Tibial nerve (tissue), 4 donors: ENCODE data around the gene ROR1. TPM values are rescaled to one million over a fixed set of nuclear protein-coding genes. Genes with fewer than 3 reads are reported as not detected.
A peak's percentile ranks its signal among the peaks of the same experiment; 100 is the strongest.

Source experiments
- DNase-seq, 2 donors: peaks; one replicate each; pipeline ENCODE4 v3.0.0-alpha.2; 2019; ENCODE audit warnings: low spot score in 2 of 2
- H3K27ac ChIP-seq, 4 donors: fragments of 200-600 bp; sonication (generic) in 3 of 4; one replicate each; pipeline ENCODE4 v1.5.1; 2017 to 2019; ENCODE audit warnings: mild to moderate bottlenecking in 1 of 4
- H3K27me3 ChIP-seq, 2 donors: fragments of 200-600 bp; sonication (generic) in 1 of 2; one replicate each; pipeline versions ENCODE4 v1.5.1 to v1.6.0; 2017 to 2019
- H3K36me3 ChIP-seq, 3 donors: fragments of 200-600 bp; sonication (generic); one replicate each; pipeline ENCODE4 v1.5.1; 2018 to 2019
- H3K4me1 ChIP-seq, 4 donors: fragments of 200-600 bp; sonication (generic) in 3 of 4; one replicate each; pipeline ENCODE4 v1.5.1; 2017 to 2019
- H3K4me3 ChIP-seq, 4 donors: fragments of 200-600 bp; sonication (generic) in 3 of 4; one replicate each; pipeline ENCODE4 v1.5.1; 2017 to 2019; ENCODE audit warnings: mild to moderate bottlenecking in 1 of 4, moderate library complexity in 1 of 4
- H3K9me3 ChIP-seq, 4 donors: fragments of 200-600 bp; sonication (generic) in 3 of 4; one replicate each; pipeline ENCODE4 v1.5.1; 2017 to 2019
- EP300 ChIP-seq, 2 donors: sonication (generic); formaldehyde crosslinking; IDR thresholded peaks; one replicate each; pipeline ENCODE4 v1.6.1; 2017; ENCODE audit warnings: antibody characterized with exemption in 2 of 2, mild to moderate bottlenecking in 1 of 2
- POLR2A ChIP-seq, 2 donors: fragments of 450-650 bp; IDR thresholded peaks; one replicate each; pipeline ENCODE4 v1.6.1; 2017; ENCODE audit warnings: antibody characterized with exemption in 2 of 2, mild to moderate bottlenecking in 2 of 2, moderate library complexity in 2 of 2
- WGBS, 2 donors: methylation state at CpG; one replicate each; pipeline ENCODE4 v1.1.5; 2018; 5-methylcytosine and 5-hydroxymethylcytosine counted together
- total RNA-seq, 4 donors: library from RNA; depleted of rRNA; stranded (reverse); fragments of >200 nt; gene quantifications; one replicate each; pipeline ENCODE4 v1.1.0, GENCODE V29; 2016
- TF ChIP-seq, protein P1 (sequence below), 5 experiments: fragments of 200-600 bp in 3 of 5; fragments of 450-650 bp in 2 of 5; sonication (generic) in 3 of 5; IDR thresholded peaks; one replicate each; pipeline ENCODE4 v1.5.1; 2016 to 2019; ENCODE audit warnings: antibody characterized with exemption in 5 of 5, mild to moderate bottlenecking in 3 of 5, moderate library complexity in 2 of 5

The ROR1 gene
- total RNA-seq, 4 donors from 2014 or later: 10.5 to 47.7 (median 43.7) TPM

DNA sequence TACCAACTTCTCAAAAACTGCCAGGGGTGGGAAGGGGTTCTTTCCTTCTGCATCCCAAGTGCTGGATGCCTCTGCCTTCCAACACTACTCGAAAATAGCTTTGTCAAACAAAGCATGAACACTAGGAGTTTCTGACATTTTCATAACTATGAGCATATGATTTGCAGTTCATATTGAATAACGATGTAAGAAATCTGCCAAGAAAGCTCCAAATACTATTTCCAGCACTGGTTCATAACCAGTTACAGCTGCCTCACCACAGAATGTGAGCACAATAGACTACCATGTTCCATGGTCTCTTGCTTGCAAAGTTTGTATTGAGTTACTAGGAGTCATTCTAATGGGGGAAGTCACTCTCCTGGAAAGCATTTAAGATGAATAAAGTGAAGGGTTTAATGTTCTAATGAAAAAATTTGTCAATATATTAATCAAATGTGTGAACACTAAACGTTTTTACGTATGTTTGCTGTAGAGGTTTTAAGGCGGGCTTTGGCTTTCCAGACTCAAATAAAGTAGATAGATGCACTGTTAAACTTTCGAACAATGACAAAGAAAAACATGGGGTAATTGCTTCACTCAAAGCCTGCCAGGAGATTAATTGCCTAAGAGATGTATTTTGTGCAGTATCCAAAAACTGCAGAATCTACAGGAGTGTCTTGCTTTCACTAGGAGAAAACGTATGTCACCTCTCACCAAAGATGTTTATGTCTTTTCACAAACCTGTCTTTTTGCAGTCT lies 351.1 kb downstream of the ROR1 start:
- H3K27ac ChIP-seq: peak overlapping the region in 2 of 4 donors; percentile 32 to 54
- WGBS, 2 donors: 61 to 66% methylated on average over 7 of the region's 7 CpGs
- TF ChIP-seq, protein P1, sequence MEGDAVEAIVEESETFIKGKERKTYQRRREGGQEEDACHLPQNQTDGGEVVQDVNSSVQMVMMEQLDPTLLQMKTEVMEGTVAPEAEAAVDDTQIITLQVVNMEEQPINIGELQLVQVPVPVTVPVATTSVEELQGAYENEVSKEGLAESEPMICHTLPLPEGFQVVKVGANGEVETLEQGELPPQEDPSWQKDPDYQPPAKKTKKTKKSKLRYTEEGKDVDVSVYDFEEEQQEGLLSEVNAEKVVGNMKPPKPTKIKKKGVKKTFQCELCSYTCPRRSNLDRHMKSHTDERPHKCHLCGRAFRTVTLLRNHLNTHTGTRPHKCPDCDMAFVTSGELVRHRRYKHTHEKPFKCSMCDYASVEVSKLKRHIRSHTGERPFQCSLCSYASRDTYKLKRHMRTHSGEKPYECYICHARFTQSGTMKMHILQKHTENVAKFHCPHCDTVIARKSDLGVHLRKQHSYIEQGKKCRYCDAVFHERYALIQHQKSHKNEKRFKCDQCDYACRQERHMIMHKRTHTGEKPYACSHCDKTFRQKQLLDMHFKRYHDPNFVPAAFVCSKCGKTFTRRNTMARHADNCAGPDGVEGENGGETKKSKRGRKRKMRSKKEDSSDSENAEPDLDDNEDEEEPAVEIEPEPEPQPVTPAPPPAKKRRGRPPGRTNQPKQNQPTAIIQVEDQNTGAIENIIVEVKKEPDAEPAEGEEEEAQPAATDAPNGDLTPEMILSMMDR (IDR thresholded peaks at IDR 0.05): no peak
- TF ChIP-seq EP300 (IDR thresholded peaks at IDR 0.05): no peak
- no peak for TF ChIP-seq POLR2A (IDR thresholded peaks at IDR 0.05)
- H3K27me3 ChIP-seq: no peaks in the 10 kb centered on the region
- H3K4me3 ChIP-seq: no peak overlapping the region
- H3K9me3 ChIP-seq: no peaks in the 10 kb centered on the region
- DNase-seq: no peak
- no peaks in the 10 kb centered on the region for H3K36me3 ChIP-seq
- H3K4me1 ChIP-seq: peaks cover 0 to 14% (median 3%) of the 10 kb centered on the region in 4 donors

DNA sequence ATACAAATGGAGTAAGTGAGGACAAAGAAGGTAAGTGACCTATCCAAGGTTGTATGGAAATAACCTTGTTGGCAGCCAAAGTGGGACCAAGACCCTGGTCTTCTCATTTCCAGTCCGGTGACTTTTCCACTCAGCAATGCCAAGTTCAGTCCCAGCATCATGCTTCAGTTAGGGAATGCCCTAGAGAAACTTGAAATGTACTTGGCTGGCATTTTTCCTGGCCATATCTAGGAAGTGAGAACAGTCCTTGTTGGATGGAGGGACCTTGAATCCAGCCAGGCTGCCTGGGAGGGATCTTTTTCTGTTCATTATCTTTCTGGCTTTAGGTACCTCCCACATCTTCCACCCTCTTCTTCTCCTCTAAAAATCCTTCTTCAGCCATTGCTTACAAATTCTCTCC lies 352.8 kb downstream of the ROR1 start:
- WGBS, 2 donors: 57 to 83% methylated on average over 1 of the region's 1 CpG
- DNase-seq: no peak
- no peak overlapping the region for H3K4me3 ChIP-seq
- no peaks in the 10 kb centered on the region for H3K27me3 ChIP-seq
- H3K9me3 ChIP-seq: no peaks in the 10 kb centered on the region
- H3K27ac ChIP-seq: no peak overlapping the region
- peaks cover 0 to 14% (median 3%) of the 10 kb centered on the region in 4 donors for H3K4me1 ChIP-seq
- H3K36me3 ChIP-seq: no peaks in the 10 kb centered on the region
- TF ChIP-seq EP300 (IDR thresholded peaks at IDR 0.05) (no peak), POLR2A (IDR thresholded peaks at IDR 0.05) (no peak)
- TF ChIP-seq, protein P1 (IDR thresholded peaks at IDR 0.05): no peak

DNA sequence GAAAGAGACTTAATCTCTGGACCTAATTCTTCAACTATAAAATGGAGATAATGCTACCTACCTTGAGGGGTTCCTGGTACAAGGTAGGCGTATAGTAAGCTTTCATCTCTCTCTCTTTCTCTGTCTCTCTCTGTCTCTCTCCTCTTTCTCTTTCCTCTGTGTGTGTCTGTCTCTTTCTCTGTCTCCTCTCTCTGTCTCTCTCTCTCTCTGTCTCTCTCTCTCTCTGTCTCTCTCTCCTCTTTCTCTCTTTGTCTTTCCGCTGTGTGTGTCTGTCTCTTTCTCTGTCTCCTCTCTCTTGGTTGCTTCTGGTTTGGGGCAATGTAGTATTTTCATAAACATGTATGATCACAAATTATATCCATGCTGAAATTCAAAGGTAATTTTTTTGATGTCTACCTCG lies 353.5 kb downstream of the ROR1 start:
- no peak for DNase-seq
- Histone ChIP-seq H3K9me3 (no peaks in the 10 kb centered on the region), H3K27ac (no peak overlapping the region), H3K27me3 (no peaks in the 10 kb centered on the region), H3K4me3 (no peak overlapping the region), H3K4me1 (peaks cover 0 to 14% (median 3%) of the 10 kb centered on the region in 4 donors), H3K36me3 (no peaks in the 10 kb centered on the region)
- TF ChIP-seq, protein P1 (IDR thresholded peaks at IDR 0.05): no peak
- TF ChIP-seq POLR2A (IDR thresholded peaks at IDR 0.05) (no peak), EP300 (IDR thresholded peaks at IDR 0.05) (no peak)
- 62 to 75% methylated on average over 3 of the region's 3 CpGs for WGBS, 2 donors

DNA sequence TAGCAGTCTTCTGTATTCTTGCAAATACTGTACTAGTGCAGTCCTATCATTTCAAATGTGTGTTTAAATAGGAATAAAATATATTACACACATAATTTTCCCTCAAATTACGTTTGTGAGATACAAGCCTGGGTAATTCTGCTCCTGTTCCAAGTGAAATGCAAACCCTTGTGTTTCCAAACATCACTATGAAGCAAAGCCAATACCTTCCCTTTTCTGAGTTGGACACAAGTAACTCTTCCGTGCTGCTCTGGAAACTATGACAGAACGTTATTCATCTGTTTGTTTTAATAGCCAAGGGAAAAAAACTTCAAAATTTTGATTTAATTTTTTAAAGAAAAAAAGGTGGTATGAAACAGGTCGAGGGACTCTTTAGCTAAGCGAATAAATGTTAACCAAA lies 355.9 kb downstream of the ROR1 start:
- no peaks in the 10 kb centered on the region for H3K9me3 ChIP-seq
- peaks cover 0 to 10% (median under 1%) of the 10 kb centered on the region in 4 donors for H3K4me1 ChIP-seq
- 60 to 61% methylated on average over 5 of the region's 5 CpGs for WGBS, 2 donors
- TF ChIP-seq POLR2A (IDR thresholded peaks at IDR 0.05) (no peak), EP300 (IDR thresholded peaks at IDR 0.05) (no peak)
- TF ChIP-seq, protein P1 (IDR thresholded peaks at IDR 0.05): no peak
- H3K4me3 ChIP-seq: no peak overlapping the region
- no peak overlapping the region for H3K27ac ChIP-seq
- no peaks in the 10 kb centered on the region for H3K36me3 ChIP-seq
- no peak for DNase-seq
- no peaks in the 10 kb centered on the region for H3K27me3 ChIP-seq

DNA sequence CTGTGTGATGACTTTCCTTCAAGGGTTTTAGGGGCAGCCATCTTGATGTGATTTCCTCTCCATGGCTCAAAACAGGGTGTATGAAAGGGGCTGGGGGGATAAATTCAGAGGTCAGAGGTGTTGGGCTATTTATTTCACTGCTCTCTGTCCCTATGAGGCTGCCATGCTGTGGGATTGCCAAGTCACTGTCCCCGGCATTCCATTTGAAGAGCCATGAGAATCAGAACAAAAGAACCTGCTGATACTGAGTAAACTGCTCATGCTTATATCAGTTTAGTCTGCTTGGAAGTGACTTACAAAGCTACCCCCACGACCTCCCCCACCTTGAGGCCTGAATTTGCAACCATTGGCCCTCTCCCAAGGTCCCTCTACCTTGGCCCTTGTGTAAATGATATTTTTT lies 357.3 kb downstream of the ROR1 start:
- Histone ChIP-seq H3K4me1 (peaks cover 0 to 9% (median 0%) of the 10 kb centered on the region in 4 donors), H3K9me3 (no peaks in the 10 kb centered on the region), H3K36me3 (no peaks in the 10 kb centered on the region), H3K4me3 (no peak overlapping the region), H3K27me3 (no peaks in the 10 kb centered on the region), H3K27ac (no peak overlapping the region)
- no peak for TF ChIP-seq POLR2A (IDR thresholded peaks at IDR 0.05)
- TF ChIP-seq, protein P1 (IDR thresholded peaks at IDR 0.05): no peak
- TF ChIP-seq EP300 (IDR thresholded peaks at IDR 0.05): no peak
- no peak for DNase-seq
- 81 to 85% methylated on average over 2 of the region's 2 CpGs for WGBS, 2 donors
